KMS-11 (cell line): ENCODE results near the gene ISOC2.

ENCODE experiments used
- H2AFZ ChIP-seq: fragments of 200-600 bp; sonication (generic); 2 replicates; pipeline ENCODE4 v1.6.1; 2016; ENCODE audit warnings: antibody characterized with exemption, mixed run types, low read depth
- H3K27ac ChIP-seq: fragments of 200-600 bp; sonication (generic); 2 replicates; pipeline ENCODE4 v1.6.1; 2016; ENCODE audit warnings: mild to moderate bottlenecking, mixed run types
- H3K27me3 ChIP-seq: fragments of 200-600 bp; sonication (generic); 2 replicates; pipeline ENCODE4 v1.6.1; 2017; ENCODE audit warnings: mild to moderate bottlenecking, low read depth, mixed run types, moderate library complexity; ENCODE audit not compliant: insufficient read depth
- H3K36me3 ChIP-seq: fragments of 200-600 bp; sonication (generic); 2 replicates; pipeline ENCODE4 v1.6.1; 2017; ENCODE audit warnings: mild to moderate bottlenecking, mixed run types; ENCODE audit not compliant: insufficient read depth
- H3K4me1 ChIP-seq: fragments of 200-600 bp; sonication (generic); 2 replicates; pipeline ENCODE4 v1.6.1; 2016; ENCODE audit warnings: mild to moderate bottlenecking, low read depth, mixed run types; ENCODE audit not compliant: poor library complexity, severe bottlenecking
- H3K4me2 ChIP-seq: fragments of 200-600 bp; sonication (generic); 2 replicates; pipeline ENCODE4 v1.7.0; 2016; ENCODE audit warnings: mild to moderate bottlenecking, mixed run types
- H3K4me3 ChIP-seq: fragments of 200-600 bp; sonication (generic); IDR thresholded peaks from 2 replicates; pipeline ENCODE4 v1.6.1; 2017; ENCODE audit warnings: low read depth, low read length, mixed read lengths; ENCODE audit not compliant: insufficient read depth
- H3K79me2 ChIP-seq: fragments of 200-600 bp; sonication (generic); 2 replicates; pipeline ENCODE4 v1.6.1; 2016; ENCODE audit warnings: low read depth, mixed run types; ENCODE audit not compliant: insufficient read depth
- H3K9ac ChIP-seq: fragments of 200-600 bp; sonication (generic); 2 replicates; pipeline ENCODE4 v1.6.1; 2016; ENCODE audit warnings: mild to moderate bottlenecking, mixed run types
- H4K20me1 ChIP-seq: fragments of 200-600 bp; sonication (generic); 2 replicates; pipeline ENCODE4 v1.6.1; 2016; ENCODE audit warnings: mild to moderate bottlenecking, mixed run types; ENCODE audit not compliant: insufficient read depth
- TF ChIP-seq, protein P1 (sequence below): fragments of 200-600 bp; sonication (generic); conservative IDR thresholded peaks from 2 replicates; pipeline ENCODE4 v1.6.1; 2017; ENCODE audit warnings: low read depth, mild to moderate bottlenecking, antibody characterized with exemption, low read length, moderate library complexity, mixed read lengths

ISOC2 gene

GRCh38 chr19:55453511-55454260 lies 7.8 kb downstream of the ISOC2 start:
- Histone ChIP-seq H3K4me1 (no peaks in the 10 kb centered on the region), H3K36me3 (no peaks in the 10 kb centered on the region), H3K27ac (no peak overlapping the region), H3K27me3 (no peaks in the 10 kb centered on the region; the same call in 1 of the 2 replicates), H3K9ac (no peak overlapping the region), H3K4me2 (no peak overlapping the region), H3K4me3 (no peak overlapping the region), H2AFZ (no peak overlapping the region), H3K79me2 (no peaks in the 10 kb centered on the region), H4K20me1 (no peaks in the 10 kb centered on the region)
- TF ChIP-seq, protein P1, sequence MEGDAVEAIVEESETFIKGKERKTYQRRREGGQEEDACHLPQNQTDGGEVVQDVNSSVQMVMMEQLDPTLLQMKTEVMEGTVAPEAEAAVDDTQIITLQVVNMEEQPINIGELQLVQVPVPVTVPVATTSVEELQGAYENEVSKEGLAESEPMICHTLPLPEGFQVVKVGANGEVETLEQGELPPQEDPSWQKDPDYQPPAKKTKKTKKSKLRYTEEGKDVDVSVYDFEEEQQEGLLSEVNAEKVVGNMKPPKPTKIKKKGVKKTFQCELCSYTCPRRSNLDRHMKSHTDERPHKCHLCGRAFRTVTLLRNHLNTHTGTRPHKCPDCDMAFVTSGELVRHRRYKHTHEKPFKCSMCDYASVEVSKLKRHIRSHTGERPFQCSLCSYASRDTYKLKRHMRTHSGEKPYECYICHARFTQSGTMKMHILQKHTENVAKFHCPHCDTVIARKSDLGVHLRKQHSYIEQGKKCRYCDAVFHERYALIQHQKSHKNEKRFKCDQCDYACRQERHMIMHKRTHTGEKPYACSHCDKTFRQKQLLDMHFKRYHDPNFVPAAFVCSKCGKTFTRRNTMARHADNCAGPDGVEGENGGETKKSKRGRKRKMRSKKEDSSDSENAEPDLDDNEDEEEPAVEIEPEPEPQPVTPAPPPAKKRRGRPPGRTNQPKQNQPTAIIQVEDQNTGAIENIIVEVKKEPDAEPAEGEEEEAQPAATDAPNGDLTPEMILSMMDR, result no peak

- TF ChIP-seq, protein P1, result no peak
- no peaks in the 10 kb centered on the region for H4K20me1 ChIP-seq
- no peak overlapping the region for H3K4me2 ChIP-seq
- no peak overlapping the region for H3K27ac ChIP-seq
- no peaks in the 10 kb centered on the region for H3K4me1 ChIP-seq
- H2AFZ ChIP-seq, result no peak overlapping the region
- no peaks in the 10 kb centered on the region for H3K36me3 ChIP-seq
- H3K4me3 ChIP-seq, result no peak overlapping the region
- H3K9ac ChIP-seq, result no peak overlapping the region
- H3K27me3 ChIP-seq, result no peaks in the 10 kb centered on the region; the same call in 1 of the 2 replicates
- H3K79me2 ChIP-seq, result no peaks in the 10 kb centered on the region
Measured at GRCh38 chr19:55452749-55453346, 8.6 kb downstream of the ISOC2 start.

DNA sequence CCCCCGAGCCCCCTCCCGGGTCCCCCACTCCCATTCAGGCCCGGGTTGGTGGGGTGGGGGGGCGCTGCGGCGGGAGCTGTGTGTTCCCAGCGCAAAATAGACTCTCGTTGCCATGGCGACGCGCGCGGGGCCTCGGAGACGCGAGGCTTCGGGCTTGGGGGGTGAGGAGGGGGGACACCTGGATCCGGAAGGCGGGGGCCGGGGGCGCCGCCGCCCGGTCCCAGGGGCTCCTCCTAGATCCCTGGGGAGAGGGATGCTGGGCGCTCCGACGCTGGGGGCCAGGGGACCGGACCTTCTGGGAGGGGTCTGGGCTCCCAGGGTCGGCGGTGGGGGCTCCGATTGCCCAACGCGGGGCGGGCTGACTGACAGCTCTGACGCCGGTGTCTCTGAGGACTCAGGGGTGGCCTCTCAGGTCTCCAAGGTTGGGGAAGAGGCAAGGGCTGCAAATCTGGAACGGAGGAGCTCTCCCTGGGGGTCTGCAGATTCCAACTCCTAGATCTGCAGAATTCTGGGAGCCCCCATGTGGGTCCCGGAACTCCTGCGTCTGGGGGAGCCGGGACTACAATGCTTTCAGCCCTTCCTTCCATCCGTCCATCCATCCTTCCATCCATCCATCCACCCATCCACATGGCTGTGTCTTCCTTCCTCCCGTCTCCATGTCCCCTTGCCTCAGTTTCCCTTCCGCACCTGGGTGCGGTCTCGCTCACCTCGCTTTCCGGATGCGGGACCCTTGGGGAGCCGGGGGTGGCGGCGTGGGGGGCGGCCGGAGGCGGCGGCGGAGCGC lies 9.3 kb downstream of the ISOC2 start:
- Histone ChIP-seq H4K20me1 (no peaks in the 10 kb centered on the region), H3K4me1 (no peaks in the 10 kb centered on the region), H3K27ac (no peak overlapping the region), H2AFZ (no peak overlapping the region), H3K9ac (no peak overlapping the region), H3K36me3 (no peaks in the 10 kb centered on the region), H3K4me3 (no peak overlapping the region), H3K79me2 (no peaks in the 10 kb centered on the region), H3K4me2 (no peak overlapping the region), H3K27me3 (peaks cover under 1% of the 10 kb centered on the region; the same call in 1 of the 2 replicates)
- TF ChIP-seq, protein P1, result no peak

GRCh38 chr19:55451163-55451964 lies 10.1 kb downstream of the ISOC2 start:
- Histone ChIP-seq H3K27me3 (peaks cover 8% of the 10 kb centered on the region), H3K4me1 (no peaks in the 10 kb centered on the region), H3K4me2 (no peak overlapping the region), H3K79me2 (no peaks in the 10 kb centered on the region), H3K9ac (no peak overlapping the region), H3K4me3 (no peak overlapping the region), H3K27ac (no peak overlapping the region), H2AFZ (no peak overlapping the region), H3K36me3 (no peaks in the 10 kb centered on the region), H4K20me1 (no peaks in the 10 kb centered on the region)
- TF ChIP-seq, protein P1, result no peak
